ENCODE results near the gene ASAP2.

DNA sequence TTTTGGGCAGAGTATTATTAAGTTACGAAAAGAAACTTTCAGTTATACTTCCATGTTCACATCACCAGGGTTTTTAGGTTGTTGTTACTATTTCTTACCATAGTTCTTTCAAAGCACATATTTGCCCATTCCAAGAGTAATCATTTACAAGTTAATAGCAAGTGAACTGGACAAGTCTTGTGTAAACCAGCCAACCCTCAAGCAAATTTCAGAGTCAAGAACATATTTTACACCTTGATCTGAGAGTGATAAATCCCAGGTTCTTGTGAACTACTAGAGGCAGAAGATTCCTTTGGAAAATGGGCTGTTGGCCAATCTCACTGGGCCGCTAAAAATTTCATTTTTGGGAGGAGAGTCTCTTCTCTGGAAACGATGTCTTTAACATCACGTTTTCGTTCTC lies 2.7 kb upstream of the ASAP2 start:
- TF ChIP-seq POLR2AphosphoS5 (IDR thresholded peaks at IDR 0.05; ENCODE audit: low read depth, low read length) (no peak), POLR2A (IDR thresholded peaks at IDR 0.05; ENCODE audit: low read depth, low read length) (no peak)
